Bronchial epithelial cell (primary cell): ENCODE results near the gene AGFG1. TPM values are rescaled to one million over a fixed set of nuclear protein-coding genes. Genes with fewer than 3 reads are reported as not detected.
"Not testable (repeated sequence)": the region's sequence is repeated elsewhere in the genome, so short reads cannot be mapped to it uniquely, and the experiment has no call there.

ENCODE experiments used
- DNase-seq: peaks from one replicate; pipeline ENCODE4 v3.0.0-alpha.2; 2010; ENCODE audit warnings: low read depth
- FAIRE-seq: peaks from 2 replicates; lab custom pipeline; 2011; peaks lifted over from hg19 to GRCh38; lab: Jason Lieb, UNC
- H3K27me3 ChIP-seq: 2 replicates; pipeline ENCODE4 v1.5.1; 2011; ENCODE audit warnings: low read length; ENCODE audit not compliant: control insufficient read depth, insufficient read depth
- H3K36me3 ChIP-seq: 2 replicates; pipeline ENCODE4 v1.5.1; 2011; ENCODE audit warnings: low read length; ENCODE audit not compliant: control insufficient read depth, insufficient read depth
- H3K4me3 ChIP-seq: 2 replicates; pipeline ENCODE4 v1.5.1; 2011; ENCODE audit warnings: mild to moderate bottlenecking, low read depth, low read length, control low read depth
- total RNA-seq: library from RNA; depleted of rRNA; stranded (reverse); fragments of >200 nt; gene quantifications from 2 replicates; pipeline ENCODE4 v1.2.1, GENCODE V29; 2014
- TF ChIP-seq, protein P1 (sequence below): IDR thresholded peaks from 2 replicates; pipeline ENCODE4 v1.5.1; 2011; ENCODE audit warnings: mild to moderate bottlenecking, moderate library complexity, low read length, control low read depth, inconsistent platforms; ENCODE audit not compliant: insufficient read depth, severe bottlenecking

Gene AGFG1
- total RNA-seq, 1 donor from 2014 or later: 54.8 TPM

DNA sequence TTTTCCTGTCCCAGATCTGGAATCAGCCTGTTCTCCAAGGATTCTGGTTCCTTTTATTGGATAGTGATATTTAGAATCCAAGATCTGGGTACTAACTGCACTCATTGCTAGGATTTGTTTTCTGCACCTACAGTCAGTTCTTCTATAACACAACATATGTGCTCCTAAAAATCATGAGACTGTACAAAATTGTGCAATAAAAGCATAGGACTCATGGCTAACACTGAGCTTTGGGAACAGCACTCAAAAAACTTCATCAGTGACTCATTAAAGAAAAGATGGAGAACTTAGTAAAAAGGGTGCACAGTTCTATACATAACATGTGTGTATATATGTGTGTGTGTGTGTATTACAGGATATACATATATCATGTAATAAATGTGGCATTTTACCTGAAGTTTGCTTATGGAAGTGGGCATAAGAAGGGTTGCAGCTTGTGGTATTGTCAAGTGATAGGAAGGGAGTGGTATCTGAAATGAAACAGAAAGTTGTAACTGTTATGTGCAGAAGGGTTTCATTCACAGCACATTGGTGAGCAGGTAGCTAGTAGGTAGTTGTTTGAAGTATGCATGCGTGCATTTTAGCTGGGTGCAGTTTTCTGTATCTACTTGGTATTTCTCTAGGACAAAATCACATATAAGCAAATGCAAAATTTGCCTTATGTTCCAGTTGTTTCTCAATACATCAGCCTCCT lies 120.9 kb downstream of the AGFG1 start:
- FAIRE-seq: no peak
- H3K27me3 ChIP-seq: no peaks in the 10 kb centered on the region
- H3K36me3 ChIP-seq: no peaks in the 10 kb centered on the region
- TF ChIP-seq, protein P1, sequence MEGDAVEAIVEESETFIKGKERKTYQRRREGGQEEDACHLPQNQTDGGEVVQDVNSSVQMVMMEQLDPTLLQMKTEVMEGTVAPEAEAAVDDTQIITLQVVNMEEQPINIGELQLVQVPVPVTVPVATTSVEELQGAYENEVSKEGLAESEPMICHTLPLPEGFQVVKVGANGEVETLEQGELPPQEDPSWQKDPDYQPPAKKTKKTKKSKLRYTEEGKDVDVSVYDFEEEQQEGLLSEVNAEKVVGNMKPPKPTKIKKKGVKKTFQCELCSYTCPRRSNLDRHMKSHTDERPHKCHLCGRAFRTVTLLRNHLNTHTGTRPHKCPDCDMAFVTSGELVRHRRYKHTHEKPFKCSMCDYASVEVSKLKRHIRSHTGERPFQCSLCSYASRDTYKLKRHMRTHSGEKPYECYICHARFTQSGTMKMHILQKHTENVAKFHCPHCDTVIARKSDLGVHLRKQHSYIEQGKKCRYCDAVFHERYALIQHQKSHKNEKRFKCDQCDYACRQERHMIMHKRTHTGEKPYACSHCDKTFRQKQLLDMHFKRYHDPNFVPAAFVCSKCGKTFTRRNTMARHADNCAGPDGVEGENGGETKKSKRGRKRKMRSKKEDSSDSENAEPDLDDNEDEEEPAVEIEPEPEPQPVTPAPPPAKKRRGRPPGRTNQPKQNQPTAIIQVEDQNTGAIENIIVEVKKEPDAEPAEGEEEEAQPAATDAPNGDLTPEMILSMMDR: no peak
- DNase-seq: peak; percentile 25
- H3K4me3 ChIP-seq: no peak overlapping the region

DNA sequence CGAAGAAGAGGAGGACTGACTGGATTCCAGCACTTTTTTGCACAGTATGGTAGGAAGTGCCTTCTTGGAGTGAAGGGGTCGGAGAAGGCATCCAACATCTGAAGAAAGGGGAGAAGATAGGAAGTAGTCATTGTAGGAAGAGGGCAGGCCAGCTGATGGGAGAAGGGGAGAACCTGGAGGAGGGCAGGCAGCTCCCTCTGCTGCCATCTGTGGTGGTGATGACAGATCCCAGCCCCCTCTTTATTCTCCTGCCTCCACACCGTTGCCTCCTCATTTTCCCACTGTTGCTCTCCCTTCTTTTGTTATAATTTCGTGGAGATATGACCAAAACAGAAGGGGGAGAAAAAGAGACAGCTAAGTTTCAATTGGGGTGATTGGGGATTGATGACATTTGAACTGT lies 123.8 kb downstream of the AGFG1 start:
- FAIRE-seq (no peak), DNase-seq (no peak)
- Histone ChIP-seq H3K4me3 (no peak overlapping the region), H3K36me3 (no peaks in the 10 kb centered on the region), H3K27me3 (no peaks in the 10 kb centered on the region)
- TF ChIP-seq, protein P1: no peak

DNA sequence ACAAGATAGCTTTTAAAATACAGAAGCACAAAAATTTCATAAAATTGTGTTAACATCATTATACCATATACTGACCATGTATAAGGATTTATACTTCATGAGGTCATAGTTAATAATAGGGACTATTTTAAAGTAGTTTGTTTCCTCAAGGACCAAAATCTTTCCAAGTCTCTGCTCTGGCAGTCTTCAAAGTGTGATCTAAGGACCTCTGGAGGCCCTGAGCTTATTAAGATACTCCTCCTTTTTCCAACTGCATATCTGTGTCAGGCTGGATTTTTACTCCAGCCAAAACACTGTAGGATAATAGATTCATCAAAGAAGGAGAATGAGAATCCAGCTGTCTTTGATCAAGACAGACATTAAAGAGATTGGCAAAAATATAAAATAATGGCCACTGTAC lies 125.1 kb downstream of the AGFG1 start:
- FAIRE-seq: no peak
- DNase-seq: no peak
- TF ChIP-seq, protein P1: no peak

DNA sequence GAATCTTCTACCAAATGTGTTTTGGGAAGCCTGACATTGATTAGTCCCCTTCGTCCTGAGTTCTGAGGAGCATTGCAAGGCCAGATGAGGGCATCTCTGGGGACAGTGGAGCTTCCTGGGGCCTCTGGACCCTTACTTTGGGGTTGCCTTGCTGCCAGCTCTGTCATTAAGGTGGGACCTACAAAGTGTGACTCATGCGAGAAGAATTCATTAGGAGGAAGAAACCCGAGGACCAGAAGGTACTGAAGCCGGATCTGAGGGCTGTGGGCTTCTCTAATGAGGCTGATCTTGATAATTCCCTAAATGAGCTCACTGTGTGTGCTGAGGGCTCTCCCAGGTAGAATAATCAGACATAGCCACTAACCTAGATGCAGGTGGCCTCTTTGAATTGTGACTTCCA lies 126.0 kb downstream of the AGFG1 start:
- DNase-seq (peak; percentile 48), FAIRE-seq (no peak)
- no peak overlapping the region for H3K4me3 ChIP-seq
- TF ChIP-seq, protein P1: no peak
- H3K27me3 ChIP-seq: no peaks in the 10 kb centered on the region
- H3K36me3 ChIP-seq: no peaks in the 10 kb centered on the region

More for the DNA sequence above, 125.1 kb downstream of the AGFG1 start:
- Histone ChIP-seq H3K27me3 (no peaks in the 10 kb centered on the region), H3K4me3 (no peak overlapping the region), H3K36me3 (no peaks in the 10 kb centered on the region)

DNA sequence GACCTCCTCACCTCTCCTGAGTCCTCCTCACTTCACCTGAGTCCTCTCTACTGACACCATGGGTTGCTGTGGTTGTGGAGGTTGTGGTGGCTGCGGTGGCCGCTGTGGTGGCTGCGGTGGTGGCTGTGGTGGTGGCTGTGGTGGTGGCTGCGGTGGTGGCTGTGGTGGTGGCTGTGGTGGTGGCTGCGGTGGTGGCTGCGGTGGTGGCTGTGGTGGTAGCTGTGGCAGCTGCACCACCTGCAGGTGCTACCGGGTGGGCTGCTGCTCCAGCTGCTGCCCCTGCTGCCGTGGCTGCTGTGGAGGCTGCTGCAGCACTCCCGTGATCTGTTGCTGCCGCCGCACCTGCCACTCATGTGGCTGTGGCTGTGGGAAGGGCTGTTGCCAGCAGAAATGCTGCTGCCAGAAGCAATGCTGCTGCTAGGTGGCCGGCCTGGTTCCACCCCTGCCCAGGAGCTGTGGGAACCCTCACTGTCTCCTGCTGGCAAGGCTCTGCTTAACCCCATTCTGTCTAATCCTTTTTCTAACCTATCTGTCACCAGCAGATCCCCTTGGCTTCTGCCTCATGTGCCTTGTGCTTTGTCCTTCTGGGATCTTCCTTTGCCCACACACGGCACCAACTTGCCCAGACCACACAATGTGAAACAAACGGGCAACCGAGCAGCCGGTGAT lies 127.0 kb downstream of the AGFG1 start, which contains the start of gene SCYGR2:
Gene SCYGR2 (plus strand): TSS at position 59 of the 669 bp plus-strand sequence. CDS start 0 bp downstream, at position 59.
- not testable (repeated sequence) for H3K36me3 ChIP-seq

DNA sequence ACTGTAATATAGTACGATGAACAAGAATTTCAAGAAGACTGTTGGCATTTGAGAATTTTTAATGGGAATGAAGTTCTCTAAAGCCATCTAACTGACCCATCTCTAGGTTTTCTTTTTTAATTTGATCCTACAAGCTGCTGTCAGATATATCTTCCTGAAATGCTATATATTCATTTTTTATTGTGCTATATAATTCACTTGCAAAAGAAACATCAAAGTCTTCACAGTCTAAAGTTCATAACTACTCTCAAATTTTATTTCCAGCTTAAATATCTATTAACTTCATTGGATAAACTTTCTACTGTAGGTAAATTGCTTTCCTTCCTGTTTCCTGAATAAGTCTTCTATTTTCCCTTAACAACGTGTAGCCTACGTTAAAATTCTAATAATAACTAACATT lies 130.4 kb downstream of the AGFG1 start:
- DNase-seq: no peak
- H3K27me3 ChIP-seq: no peaks in the 10 kb centered on the region
- TF ChIP-seq, protein P1: no peak
- no peak overlapping the region for H3K4me3 ChIP-seq
- no peak for FAIRE-seq
- no peaks in the 10 kb centered on the region for H3K36me3 ChIP-seq

More for the DNA sequence above, 127.0 kb downstream of the AGFG1 start, which contains the start of gene SCYGR2:
- not testable (repeated sequence) for H3K4me3 ChIP-seq, FAIRE-seq, DNase-seq, H3K27me3 ChIP-seq
